Measurements from ENCODE around the gene PKD2.
"Not testable (repeated sequence)": the region's sequence is repeated elsewhere in the genome, so short reads cannot be mapped to it uniquely, and the experiment has no call there.

The PKD2 gene

GRCh38 chr4:88078579-88078978 lies 71.1 kb downstream of the PKD2 start:
- no peak for DNase-seq

- no peak for DNase-seq
These were observed 73.2 kb downstream of the PKD2 start for GRCh38 chr4:88080626-88081025.

DNA sequence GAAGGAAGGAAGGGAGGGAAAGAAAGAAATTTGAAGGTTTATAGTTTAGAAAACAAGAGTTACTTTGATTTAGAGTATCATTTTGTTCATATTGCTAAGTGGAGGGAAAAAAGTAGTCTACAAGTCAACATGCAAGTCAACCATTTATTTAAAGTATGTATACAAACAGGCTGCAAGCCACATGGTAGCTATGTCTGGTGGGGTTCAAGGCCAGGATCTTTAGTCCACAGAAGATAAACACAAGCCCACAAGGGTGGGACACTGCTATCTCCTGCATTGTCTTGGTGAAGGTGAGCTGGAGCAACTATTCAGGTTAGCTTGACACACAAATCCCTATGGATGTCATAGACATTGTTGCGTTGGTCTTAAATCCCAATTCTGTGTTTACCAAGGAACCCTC lies 79.6 kb downstream of the PKD2 start:
- no peak for DNase-seq

DNA sequence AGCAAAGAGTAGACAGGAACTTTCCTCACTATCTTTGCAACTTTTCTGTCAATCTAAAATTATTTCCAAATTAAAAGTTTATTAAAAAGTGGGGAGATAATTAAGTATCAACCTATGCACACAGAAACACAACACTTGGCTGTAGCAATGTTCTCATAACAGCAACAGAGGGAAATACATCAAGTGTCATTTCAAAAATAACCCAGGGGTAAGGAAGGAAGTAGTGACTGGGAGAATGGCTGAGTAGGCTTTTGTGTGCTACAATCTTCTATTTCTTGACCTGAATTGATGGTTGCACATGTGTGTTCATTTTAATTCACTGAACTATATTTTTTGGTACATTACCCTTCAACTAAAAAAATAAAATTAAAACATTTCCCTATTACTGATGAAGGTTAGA lies 83.5 kb downstream of the PKD2 start:
- DNase-seq, result no peak

DNA sequence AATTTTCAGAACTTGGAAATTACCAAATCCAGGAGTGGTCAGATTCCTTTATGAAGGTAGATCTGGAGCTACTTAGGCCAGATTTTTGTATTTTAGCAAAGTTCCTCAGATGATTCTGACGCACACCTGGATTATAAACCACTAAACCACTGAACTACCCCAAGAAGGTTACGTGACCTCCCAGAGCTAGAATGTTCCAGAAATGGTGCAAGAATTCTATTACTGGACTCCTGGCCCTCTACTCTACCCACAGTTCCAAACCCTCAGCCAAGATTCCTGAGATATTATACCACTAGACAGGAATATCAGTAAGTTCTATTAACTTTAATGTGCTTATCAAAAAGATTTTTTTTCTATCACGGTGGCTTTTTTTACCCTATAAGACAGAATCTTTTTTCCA lies 83.9 kb downstream of the PKD2 start:
- DNase-seq, result no peak

DNA sequence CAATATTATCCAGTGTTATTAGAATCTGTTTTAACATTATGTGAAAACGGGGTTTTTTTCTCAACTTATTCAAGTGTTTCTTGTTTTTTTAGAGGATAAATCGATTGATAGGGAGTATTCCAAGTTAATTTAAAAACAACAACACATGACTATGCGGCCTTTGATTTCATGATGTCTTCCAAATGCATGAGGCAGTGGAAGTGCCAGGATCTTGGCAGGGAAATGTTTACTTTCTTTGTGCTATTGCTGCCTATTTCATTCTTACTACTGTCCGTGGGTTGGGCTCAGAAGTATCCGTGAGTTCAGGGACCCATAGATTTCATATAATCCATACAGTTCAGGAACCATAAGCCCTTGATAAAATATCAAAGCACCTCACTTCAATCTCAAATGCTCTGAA lies 86.4 kb downstream of the PKD2 start:
- no peak for DNase-seq

- DNase-seq, result no peak
These were observed 89.9 kb downstream of the PKD2 start for GRCh38 chr4:88097301-88097700.

DNA sequence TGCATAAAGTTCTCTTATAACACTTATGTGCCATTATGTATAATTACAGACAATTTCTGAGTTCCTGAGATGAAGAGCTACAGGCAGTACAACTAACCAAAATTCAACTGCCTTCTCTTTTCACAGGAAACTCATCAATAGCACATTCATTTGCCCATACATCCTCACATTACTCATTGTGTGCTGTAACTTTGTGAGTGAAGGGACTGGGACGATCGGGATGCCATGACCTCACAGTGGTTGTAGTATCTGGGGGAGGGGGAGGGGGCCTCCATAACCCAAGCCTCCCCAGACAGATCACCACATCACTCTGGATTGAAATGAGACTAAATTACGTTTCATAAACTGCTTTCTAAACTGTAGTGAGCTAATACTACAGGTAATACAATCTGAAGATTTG lies 90.3 kb downstream of the PKD2 start:
- DNase-seq, result no peak

DNA sequence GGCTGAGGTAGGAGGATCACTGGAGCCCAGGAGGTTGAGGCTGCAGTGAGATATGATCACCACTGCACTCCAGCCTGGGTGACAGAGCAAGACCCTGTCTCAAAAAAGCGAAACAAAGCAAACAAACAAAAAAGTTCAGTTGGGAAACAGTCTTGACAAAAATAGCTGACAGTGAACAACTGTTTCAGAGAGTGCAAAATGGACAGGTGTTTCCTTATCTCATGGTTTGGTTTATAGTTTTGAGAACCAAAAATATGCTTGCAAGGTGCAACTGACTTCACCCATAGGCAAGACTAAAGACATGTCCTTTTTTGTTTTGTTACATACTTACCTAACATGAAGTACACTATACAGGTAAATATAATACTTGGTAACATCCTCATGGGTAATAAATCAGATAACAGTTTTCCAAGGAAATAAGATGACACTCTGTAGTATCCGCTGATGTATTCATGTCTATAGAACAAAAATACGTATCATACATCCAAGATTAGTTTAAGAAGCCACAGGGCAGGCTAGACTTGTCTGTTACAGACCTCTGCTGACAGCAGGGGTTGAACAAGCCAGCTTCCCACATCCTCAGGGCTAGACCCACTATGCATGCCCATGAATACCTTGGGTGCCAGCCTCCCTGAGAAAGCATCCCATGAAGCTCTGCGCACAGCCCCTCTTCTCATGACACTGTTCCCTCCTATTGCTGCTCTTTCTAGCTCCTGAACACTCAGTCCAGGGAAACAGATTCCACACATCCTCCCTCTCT lies 91.7 kb downstream of the PKD2 start:
- no peak for DNase-seq

DNA sequence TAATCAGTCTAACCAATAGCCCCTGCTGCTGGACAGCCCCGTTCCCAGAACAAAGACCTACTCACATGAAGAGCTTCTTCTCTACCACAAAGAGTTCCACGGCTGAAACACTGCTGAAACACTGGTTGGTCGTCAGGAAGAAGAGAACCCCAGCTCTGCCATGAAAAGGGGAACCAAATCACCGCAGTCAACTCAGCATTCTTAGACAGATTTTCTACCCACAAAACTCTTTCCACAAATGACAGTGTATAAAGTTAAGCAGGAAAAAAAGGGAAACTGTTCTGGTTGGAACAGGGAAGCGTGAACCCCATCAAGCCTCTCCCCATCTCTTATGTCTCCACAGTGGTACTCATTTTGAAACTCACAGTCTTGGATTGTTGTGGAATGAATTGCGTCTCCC lies 93.7 kb downstream of the PKD2 start:
- DNase-seq, result no peak

DNA sequence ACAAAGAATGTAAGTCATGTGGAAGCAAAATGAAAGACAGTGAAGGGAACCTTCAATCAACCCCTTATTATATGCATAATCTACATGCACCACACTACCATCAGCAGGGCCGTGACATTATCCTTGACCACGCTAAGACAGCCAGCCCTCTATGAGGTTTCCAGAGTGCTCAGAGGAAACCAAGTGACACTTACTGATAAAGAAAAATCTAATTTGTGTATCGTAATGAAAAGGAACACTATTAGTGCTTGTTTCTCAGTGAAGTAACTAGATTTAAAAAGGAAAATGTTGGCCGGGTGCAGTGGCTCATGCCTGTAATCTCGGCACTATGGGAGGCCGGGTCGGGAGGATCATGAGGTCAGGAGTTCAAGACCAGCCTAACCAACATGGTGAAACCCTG lies 94.6 kb downstream of the PKD2 start:
- no peak for DNase-seq

DNA sequence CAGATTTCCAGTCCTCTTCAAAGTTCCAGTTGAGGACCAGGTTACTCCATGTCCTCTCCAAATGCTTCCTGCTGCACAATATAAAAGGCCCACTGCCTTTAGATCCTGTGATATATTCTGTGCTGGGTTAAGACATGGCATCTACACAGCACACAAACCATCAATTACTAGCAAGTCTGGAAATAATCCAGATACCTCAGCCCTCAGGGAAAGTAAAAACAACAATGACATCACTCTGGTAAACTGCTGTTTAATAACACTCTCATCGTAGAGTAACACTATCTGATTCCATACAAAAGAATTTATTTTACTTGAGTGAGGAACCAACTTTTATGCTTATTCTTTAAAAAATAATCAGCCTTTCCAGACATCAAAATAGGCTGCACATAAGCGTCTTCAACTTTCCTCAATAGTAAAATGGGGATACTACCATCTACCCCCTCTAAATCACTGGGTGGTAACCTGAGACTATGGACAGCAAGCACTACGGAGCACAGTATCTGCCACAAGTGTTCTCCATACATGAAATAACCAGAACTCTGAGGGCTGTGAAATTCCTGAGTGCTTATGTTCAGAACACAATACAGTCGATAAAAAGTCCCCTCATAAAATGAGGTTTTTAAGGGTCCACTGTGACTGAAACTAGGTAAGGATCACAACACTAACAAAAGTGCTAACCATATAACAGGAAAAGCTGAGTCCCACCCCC lies 97.6 kb downstream of the PKD2 start:
- DNase-seq, result no peak

- no peak for DNase-seq
These were observed 98.8 kb downstream of the PKD2 start for GRCh38 chr4:88106205-88106604.

- DNase-seq, result no peak
These were observed 100.1 kb downstream of the PKD2 start for GRCh38 chr4:88107406-88108107.

DNA sequence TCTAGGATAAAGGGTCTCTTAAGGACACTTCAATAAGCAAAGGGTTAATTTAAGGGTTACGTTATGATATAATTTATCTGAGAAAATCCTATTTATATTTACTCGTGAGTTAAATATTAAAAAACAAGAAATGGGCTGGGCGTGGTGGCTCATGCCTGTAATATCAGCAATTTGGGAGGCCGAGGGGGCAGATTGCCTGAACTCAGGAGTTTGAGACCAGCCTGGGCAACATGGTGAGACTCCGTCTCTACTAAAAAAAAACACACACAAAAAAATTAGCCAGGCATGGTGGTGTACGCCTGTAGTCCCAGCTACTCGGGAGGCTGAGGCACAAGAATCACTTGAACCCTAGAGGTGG lies 100.7 kb downstream of the PKD2 start:
- DNase-seq, result not testable (repeated sequence)

- DNase-seq, result no peak
These were observed 101.3 kb downstream of the PKD2 start for GRCh38 chr4:88108747-88109122.

DNA sequence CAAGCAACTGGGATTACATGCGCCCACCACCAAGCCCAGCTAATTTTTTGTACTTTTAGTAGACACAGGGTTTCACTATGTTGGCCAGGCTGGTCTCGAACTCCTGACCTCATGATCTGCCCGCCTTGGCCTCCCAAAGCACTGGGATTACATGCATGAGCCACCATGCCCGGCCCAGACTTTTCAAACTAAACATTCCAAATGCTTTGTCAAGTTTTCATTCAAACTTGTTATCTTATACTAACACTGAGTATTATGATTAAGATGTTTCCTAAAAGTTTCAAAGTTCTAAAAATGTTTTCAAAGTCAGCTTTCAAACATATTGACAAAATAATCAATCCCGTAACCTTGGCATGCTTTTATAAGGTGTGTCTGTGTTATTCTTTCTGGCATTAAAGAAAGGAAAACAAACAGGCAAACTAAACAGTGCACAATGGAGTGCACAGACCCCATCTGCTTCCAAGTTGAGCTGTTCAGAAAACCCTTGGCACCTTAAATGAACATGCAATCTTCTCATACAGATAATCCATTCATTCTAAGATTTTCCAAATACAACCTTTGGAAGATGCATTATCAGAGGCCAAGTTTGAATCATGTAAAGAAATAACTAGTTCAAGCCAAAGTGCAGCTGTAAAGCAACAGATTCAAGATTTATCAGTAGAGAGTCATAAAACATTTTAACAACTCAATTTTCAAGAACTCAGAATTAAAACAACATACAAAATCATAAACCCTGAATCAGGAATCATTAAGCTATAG lies 101.9 kb downstream of the PKD2 start:
- DNase-seq, result no peak

DNA sequence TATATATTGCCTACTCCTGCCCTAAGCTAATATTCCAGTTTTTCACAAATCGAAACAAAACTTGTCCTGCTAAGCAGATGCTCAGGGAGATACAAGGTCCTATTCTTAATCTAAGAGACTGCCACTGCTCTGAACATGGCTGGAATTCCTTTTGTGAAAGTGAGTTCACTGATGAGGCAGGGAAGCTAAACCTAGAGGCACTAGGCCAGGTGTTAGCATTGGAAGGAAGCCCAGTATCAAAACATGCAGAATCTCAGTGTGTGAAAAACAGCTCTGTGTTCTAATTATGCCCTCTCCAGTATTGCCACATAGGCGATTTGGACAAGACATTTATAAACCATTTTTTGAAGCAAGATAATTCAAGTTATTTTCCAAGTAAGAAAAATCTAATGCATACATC lies 103.4 kb downstream of the PKD2 start:
- no peak for DNase-seq

DNA sequence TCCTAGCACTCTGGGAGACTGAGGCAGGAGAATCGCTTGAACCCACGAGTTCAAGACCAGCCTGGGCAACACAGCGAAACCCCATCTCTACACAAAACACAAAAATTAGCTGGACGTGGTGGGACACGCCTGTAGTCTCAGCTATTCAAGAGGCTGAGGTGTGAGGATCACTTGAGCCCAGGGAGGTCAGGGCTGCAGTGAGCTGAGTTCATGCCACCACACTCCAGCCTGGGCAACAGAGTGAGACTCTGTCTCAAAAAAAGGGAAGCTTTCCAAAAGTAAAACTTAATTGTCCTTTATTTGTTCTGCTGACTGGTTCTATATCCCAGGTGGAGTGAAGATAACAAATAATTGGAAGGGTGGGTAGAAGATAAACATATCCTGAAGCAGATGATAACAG lies 105.4 kb downstream of the PKD2 start:
- DNase-seq, result no peak

DNA sequence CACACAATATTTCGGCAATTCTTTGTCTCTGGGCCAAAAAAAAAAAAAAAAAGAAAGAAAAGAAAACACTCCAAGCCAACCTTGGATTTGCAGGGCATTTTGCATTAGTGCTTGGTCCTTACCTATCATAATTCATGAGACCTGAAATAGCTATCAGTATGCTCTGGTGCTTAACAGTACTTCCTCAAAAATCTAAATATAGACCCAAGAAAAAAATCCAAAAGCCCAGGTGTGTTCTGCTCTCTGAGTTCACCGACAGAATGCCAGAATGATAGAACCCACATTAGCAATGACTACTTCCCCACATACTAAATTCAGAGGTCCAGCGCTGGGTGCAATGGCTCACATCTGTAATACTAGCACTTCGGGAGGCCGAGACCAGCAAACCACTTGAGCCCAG lies 108.2 kb downstream of the PKD2 start:
- no peak for DNase-seq

DNA sequence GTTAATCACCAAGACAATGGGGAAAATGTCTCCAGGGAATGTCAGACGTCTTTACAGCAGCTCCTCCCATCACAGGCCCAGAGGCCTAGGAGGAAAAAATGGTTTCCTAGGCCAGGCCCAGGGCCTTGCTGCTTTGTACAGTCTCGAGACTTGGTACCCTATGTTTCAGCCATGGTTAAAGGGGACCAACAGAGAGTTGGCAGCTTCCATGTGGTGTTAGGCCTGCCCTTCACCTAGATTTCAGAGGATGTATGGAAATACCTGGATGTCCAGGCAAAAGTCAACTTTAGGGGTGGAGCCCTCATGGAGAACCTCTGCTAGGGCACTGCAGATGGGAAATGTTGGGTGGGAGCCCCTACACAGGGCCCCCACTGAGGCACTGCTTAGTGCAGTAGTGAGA lies 112.5 kb downstream of the PKD2 start:
- DNase-seq, result no peak

GRCh38 chr4:88122260-88122659 lies 114.8 kb downstream of the PKD2 start:
- DNase-seq, result not testable (repeated sequence)

Data from activated effector memory CD4-positive, alpha-beta T cell treated with Interleukin-2 at 50 U/mL for 16 hours (primary cell).